ENCODE results near the gene STUM.

The STUM gene

DNA sequence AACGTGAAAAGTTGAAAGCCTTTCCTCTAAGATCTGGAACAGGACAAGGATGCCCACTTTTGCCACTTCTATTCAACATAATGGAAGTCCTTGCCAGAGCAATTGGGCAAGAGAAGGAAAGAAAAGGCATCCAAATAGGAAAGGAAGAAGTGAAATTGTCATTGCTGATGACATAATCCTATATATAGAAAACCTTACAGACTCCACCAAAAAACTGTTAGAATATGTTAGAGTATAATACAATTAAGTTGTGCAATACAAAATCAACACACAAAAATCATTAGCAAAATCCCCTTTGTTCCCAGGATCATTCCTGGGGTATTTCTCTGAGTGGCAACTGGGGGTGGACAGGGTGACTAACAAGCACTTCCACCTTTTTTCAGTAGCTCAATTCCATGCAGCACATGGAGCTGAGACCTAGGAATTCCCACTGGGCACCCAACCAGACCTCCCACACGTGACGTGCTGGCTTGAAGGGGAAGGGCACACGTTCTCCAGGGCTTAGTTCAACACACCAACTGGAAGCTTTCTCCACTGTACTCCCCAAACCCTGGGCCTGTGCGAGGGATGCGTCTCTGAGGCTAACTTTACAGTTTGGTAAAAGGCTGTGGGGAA is 9.6 kb downstream of the STUM start:
- no peak for DNase-seq (ENCODE audit: low read depth)

DNA sequence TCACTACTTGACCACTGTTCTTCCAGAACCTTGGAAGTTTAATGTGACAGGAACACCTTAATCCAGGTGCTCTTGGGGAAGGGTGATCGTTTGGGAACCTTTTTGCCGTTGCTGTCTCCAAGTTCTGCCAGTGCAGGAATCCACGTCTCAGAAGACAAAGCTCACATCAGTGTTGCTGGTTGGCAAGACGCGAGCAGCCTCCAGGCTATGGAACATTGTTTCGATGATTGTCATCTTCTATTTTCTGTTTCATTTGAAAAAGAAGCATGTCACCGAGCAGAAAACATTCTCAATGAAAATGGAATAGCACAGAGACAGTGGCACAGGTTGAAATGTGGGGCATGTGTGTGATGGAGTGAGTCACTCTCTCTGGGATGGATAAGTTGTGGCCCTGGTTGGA is 11.7 kb downstream of the STUM start:
- DNase-seq (ENCODE audit: low read depth) = no peak
- TF ChIP-seq, protein P1, sequence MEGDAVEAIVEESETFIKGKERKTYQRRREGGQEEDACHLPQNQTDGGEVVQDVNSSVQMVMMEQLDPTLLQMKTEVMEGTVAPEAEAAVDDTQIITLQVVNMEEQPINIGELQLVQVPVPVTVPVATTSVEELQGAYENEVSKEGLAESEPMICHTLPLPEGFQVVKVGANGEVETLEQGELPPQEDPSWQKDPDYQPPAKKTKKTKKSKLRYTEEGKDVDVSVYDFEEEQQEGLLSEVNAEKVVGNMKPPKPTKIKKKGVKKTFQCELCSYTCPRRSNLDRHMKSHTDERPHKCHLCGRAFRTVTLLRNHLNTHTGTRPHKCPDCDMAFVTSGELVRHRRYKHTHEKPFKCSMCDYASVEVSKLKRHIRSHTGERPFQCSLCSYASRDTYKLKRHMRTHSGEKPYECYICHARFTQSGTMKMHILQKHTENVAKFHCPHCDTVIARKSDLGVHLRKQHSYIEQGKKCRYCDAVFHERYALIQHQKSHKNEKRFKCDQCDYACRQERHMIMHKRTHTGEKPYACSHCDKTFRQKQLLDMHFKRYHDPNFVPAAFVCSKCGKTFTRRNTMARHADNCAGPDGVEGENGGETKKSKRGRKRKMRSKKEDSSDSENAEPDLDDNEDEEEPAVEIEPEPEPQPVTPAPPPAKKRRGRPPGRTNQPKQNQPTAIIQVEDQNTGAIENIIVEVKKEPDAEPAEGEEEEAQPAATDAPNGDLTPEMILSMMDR (conservative IDR thresholded peaks at IDR 0.05; ENCODE audit: low read depth, low read length) = no peak
- H3K4me3 ChIP-seq (ENCODE audit: low read depth, low read length) = no peak overlapping the region

More for the DNA sequence above, 9.6 kb downstream of the STUM start:
- no peak overlapping the region for H3K4me3 ChIP-seq (ENCODE audit: low read depth, low read length)
- TF ChIP-seq, protein P1 (conservative IDR thresholded peaks at IDR 0.05; ENCODE audit: low read depth, low read length) = no peak

DNA sequence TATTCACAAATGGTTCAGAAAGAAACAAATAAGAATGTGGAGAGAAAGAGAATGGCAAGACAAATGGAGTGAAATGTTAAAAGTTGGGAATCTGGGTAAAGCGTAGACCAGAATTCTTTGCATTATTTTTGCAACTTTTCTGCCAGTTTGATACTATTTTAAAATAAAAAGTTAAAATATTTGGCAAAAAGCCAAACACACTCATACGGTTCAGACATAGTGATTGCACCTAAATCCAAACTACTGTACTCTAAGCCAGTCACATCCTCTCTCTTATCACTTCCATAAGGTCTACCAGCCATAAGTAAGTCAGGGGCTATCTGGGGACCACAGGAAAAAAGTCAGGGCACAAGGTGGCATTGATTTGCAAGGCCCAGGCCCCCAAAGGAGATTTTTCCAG is 14.4 kb downstream of the STUM start:
- no peak for DNase-seq (ENCODE audit: low read depth)
- TF ChIP-seq, protein P1 (conservative IDR thresholded peaks at IDR 0.05; ENCODE audit: low read depth, low read length) = no peak

DNA sequence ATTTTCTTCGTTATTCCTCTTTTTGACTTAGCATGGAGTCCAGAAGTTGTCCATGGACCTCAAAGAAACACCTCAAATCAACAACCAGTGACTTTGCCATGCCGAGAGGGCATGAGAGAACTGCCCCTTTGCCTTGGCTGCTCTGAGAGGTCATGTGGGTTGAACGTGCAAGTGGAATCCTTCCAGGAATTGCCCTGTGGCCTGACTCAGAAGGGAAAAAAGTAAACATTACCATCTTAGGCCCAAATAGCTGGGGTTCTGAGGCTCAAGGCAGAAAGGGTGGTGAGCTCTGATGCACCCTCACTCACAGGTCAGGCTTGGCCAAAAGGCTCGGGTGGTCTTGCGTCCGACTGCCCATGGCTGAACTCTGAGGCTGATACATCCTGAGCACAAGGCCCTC is 15.1 kb downstream of the STUM start:
- TF ChIP-seq, protein P1 (conservative IDR thresholded peaks at IDR 0.05; ENCODE audit: low read depth, low read length) = no peak
- no peak overlapping the region for H3K4me3 ChIP-seq (ENCODE audit: low read depth, low read length)
- DNase-seq (ENCODE audit: low read depth) = no peak

More for the DNA sequence above, 14.4 kb downstream of the STUM start:
- H3K4me3 ChIP-seq (ENCODE audit: low read depth, low read length) = no peak overlapping the region

DNA sequence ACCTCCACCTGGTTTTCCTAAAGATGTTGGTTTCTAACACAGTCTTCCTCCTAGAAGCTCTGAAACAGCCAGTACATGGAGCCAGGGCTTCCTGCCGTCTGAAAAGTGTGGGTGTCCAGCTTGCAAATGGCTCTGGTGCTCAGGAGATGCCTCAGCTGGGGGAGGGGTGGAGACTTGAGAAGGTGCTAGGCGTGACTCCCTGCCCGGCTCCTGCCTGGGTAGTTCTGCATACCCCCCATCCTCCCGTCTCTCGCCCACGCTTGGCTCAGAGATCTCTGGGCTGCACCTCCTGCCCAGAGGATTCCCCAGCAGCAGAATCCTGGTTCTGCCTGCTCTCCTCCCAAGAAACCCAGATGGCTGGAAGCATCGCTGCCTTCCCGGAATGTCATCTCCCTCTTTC is 16.9 kb downstream of the STUM start:
- no peak for DNase-seq (ENCODE audit: low read depth)
- TF ChIP-seq, protein P1 (conservative IDR thresholded peaks at IDR 0.05; ENCODE audit: low read depth, low read length) = no peak
- no peak overlapping the region for H3K4me3 ChIP-seq (ENCODE audit: low read depth, low read length)

DNA sequence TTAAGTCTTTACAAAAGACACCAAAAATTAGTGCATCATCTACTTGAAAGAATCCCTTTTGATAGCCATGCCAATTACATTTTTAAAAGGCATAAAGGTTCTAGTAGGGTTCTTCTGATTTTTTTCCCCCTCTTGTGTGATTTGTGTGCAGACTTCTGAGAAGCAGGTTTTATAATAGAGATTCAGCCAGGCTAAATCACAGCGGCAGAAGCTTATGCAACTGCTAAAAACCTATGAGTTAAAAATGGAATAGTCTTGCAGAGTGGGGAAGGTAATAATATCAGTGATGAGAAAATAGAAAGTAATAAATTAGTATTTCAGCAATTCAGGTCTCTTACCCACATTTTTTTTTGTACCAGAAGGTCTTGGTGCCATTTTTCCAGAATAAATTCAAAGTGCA is 17.7 kb downstream of the STUM start:
- TF ChIP-seq, protein P1 (conservative IDR thresholded peaks at IDR 0.05; ENCODE audit: low read depth, low read length) = no peak
- no peak overlapping the region for H3K4me3 ChIP-seq (ENCODE audit: low read depth, low read length)
- DNase-seq (ENCODE audit: low read depth) = no peak

DNA sequence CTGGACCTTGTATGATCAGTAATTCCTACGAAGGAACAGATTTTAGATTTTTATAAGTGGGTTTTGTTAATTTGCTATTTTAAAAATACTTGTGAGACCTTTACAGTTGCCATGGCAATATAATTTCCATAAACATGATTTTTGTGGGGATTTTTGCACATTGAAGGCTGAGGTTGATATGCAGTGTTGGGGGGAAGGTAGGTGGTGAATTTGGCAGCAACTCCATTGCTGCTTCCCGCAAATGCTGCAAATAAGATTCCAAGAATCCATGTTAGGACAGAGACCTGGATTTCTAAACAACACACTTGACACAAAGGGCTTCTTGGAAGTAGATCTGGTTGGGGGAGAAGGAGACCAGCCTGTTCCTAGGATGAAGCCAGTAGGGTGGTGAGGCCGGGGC is 18.2 kb downstream of the STUM start:
- TF ChIP-seq, protein P1 (conservative IDR thresholded peaks at IDR 0.05; ENCODE audit: low read depth, low read length) = no peak
- no peak for DNase-seq (ENCODE audit: low read depth)
- H3K4me3 ChIP-seq (ENCODE audit: low read depth, low read length) = no peak overlapping the region

Measured in choroid plexus epithelial cell (primary cell).